ENCODE data around the gene ATP6V0C. TPM values are rescaled to one million over a fixed set of nuclear protein-coding genes. Genes with fewer than 3 reads are reported as not detected.
"Not testable (repeated sequence)": the region's sequence is repeated elsewhere in the genome, so short reads cannot be mapped to it uniquely, and the experiment has no call there.

ATP6V0C gene
- total RNA-seq, 2 experiments from 2014 or later, result 124 to 125 TPM

GRCh38 chr16:2472488-2472864 lies 41.3 kb upstream of the ATP6V0C start:
- Mint-ChIP-seq H3K27me3 (peaks cover 34% of the 10 kb centered on the region), H3K4me1 (peaks cover 24% of the 10 kb centered on the region), H3K9me3 (no peaks in the 10 kb centered on the region), H3K27ac (no peak overlapping the region), H3K36me3 (no peaks in the 10 kb centered on the region), H3K4me3 (peak overlapping the region; percentile 32)
- no peak for DNase-seq

GRCh38 chr16:2472885-2473445 lies 40.8 kb upstream of the ATP6V0C start:
- Mint-ChIP-seq H3K36me3 (no peaks in the 10 kb centered on the region), H3K4me3 (peak overlapping the region; percentile 72), H3K4me1 (peaks cover 24% of the 10 kb centered on the region), H3K27me3 (peaks cover 34% of the 10 kb centered on the region), H3K27ac (no peak overlapping the region), H3K9me3 (no peaks in the 10 kb centered on the region)
- no peak for DNase-seq

- H3K9me3 Mint-ChIP-seq, result no peaks in the 10 kb centered on the region
- peak; percentile 40 for DNase-seq
- peaks cover 29% of the 10 kb centered on the region for H3K27me3 Mint-ChIP-seq
- H3K4me1 Mint-ChIP-seq, result peaks cover 21% of the 10 kb centered on the region
- H3K4me3 Mint-ChIP-seq, result peak overlapping the region; percentile 72
- H3K36me3 Mint-ChIP-seq, result no peaks in the 10 kb centered on the region
- no peak overlapping the region for H3K27ac Mint-ChIP-seq
Observed at GRCh38 chr16:2473446-2473926, 40.3 kb upstream of the ATP6V0C start.

GRCh38 chr16:2473999-2474876 lies 39.5 kb upstream of the ATP6V0C start:
- Mint-ChIP-seq H3K9me3 (no peaks in the 10 kb centered on the region), H3K27ac (peak overlapping the region; percentile 78), H3K27me3 (peaks cover 22% of the 10 kb centered on the region), H3K36me3 (no peaks in the 10 kb centered on the region), H3K4me3 (peak overlapping the region; percentile 81), H3K4me1 (peaks cover 19% of the 10 kb centered on the region)
- peak; percentile 71 for DNase-seq

- DNase-seq, result peak; percentile 93
- peaks cover 19% of the 10 kb centered on the region for H3K4me1 Mint-ChIP-seq
- H3K27ac Mint-ChIP-seq, result peak within 1 kb of the TSS; percentile 78
- no peaks in the 10 kb centered on the region for H3K36me3 Mint-ChIP-seq
- H3K4me3 Mint-ChIP-seq, result peak within 1 kb of the TSS; percentile 81
- no peaks in the 10 kb centered on the region for H3K9me3 Mint-ChIP-seq
- H3K27me3 Mint-ChIP-seq, result peaks cover 16% of the 10 kb centered on the region
Observed at GRCh38 chr16:2474877-2475412, 38.8 kb upstream of the ATP6V0C start, which contains the start of gene TBC1D24. TBC1D24 (plus strand) TSS chr16:2475127; CDS start chr16:2496149, 21,022 bp downstream.

- H3K36me3 Mint-ChIP-seq, result no peaks in the 10 kb centered on the region
- H3K27me3 Mint-ChIP-seq, result peaks cover 8% of the 10 kb centered on the region
- no peak overlapping the region for H3K27ac Mint-ChIP-seq
- DNase-seq, result peak; percentile 67
- no peaks in the 10 kb centered on the region for H3K9me3 Mint-ChIP-seq
- peak overlapping the region; percentile 65 for H3K4me3 Mint-ChIP-seq
- peaks cover 19% of the 10 kb centered on the region for H3K4me1 Mint-ChIP-seq
Observed at GRCh38 chr16:2475413-2476344, 38.1 kb upstream of the ATP6V0C start.

GRCh38 chr16:2476345-2476720 lies 37.4 kb upstream of the ATP6V0C start:
- H3K27me3 Mint-ChIP-seq, result peaks cover 8% of the 10 kb centered on the region
- no peak overlapping the region for H3K27ac Mint-ChIP-seq

GRCh38 chr16:2476741-2477140 lies 37.0 kb upstream of the ATP6V0C start:
- Mint-ChIP-seq H3K27me3 (peaks cover 8% of the 10 kb centered on the region), H3K27ac (no peak overlapping the region), H3K4me3 (peak overlapping the region; percentile 65), H3K4me1 (peaks cover 19% of the 10 kb centered on the region), H3K36me3 (no peaks in the 10 kb centered on the region), H3K9me3 (no peaks in the 10 kb centered on the region)
- DNase-seq, result no peak

More at GRCh38 chr16:2476345-2476720, 37.4 kb upstream of the ATP6V0C start:
- Mint-ChIP-seq H3K4me1 (peaks cover 19% of the 10 kb centered on the region), H3K9me3 (no peaks in the 10 kb centered on the region), H3K4me3 (peak overlapping the region; percentile 65), H3K36me3 (no peaks in the 10 kb centered on the region)
- DNase-seq, result no peak

GRCh38 chr16:2477327-2477726 lies 36.4 kb upstream of the ATP6V0C start:
- no peak overlapping the region for H3K27ac Mint-ChIP-seq

GRCh38 chr16:2478279-2478678 lies 35.5 kb upstream of the ATP6V0C start:
- no peaks in the 10 kb centered on the region for H3K9me3 Mint-ChIP-seq
- no peak overlapping the region for H3K27ac Mint-ChIP-seq
- peaks cover 2% of the 10 kb centered on the region for H3K27me3 Mint-ChIP-seq

More at GRCh38 chr16:2477327-2477726, 36.4 kb upstream of the ATP6V0C start:
- Mint-ChIP-seq H3K36me3 (no peaks in the 10 kb centered on the region), H3K4me3 (no peak overlapping the region), H3K27me3 (peaks cover 8% of the 10 kb centered on the region), H3K9me3 (no peaks in the 10 kb centered on the region), H3K4me1 (peaks cover 19% of the 10 kb centered on the region)
- DNase-seq, result no peak

GRCh38 chr16:2479996-2480395 lies 33.8 kb upstream of the ATP6V0C start:
- not testable (repeated sequence) for H3K27me3 Mint-ChIP-seq, H3K9me3 Mint-ChIP-seq, DNase-seq, H3K4me3 Mint-ChIP-seq, H3K27ac Mint-ChIP-seq, H3K36me3 Mint-ChIP-seq
- H3K4me1 Mint-ChIP-seq, result peaks cover 14% of the 10 kb centered on the region

More at GRCh38 chr16:2478279-2478678, 35.5 kb upstream of the ATP6V0C start:
- peaks cover 16% of the 10 kb centered on the region for H3K4me1 Mint-ChIP-seq
- H3K36me3 Mint-ChIP-seq, result no peaks in the 10 kb centered on the region
- no peak for DNase-seq
- H3K4me3 Mint-ChIP-seq, result no peak overlapping the region

GRCh38 chr16:2480948-2481347 lies 32.8 kb upstream of the ATP6V0C start:
- Mint-ChIP-seq H3K27me3 (no peaks in the 10 kb centered on the region), H3K4me1 (peaks cover 14% of the 10 kb centered on the region), H3K27ac (no peak overlapping the region), H3K4me3 (no peak overlapping the region), H3K9me3 (no peaks in the 10 kb centered on the region), H3K36me3 (no peaks in the 10 kb centered on the region)
- DNase-seq, result no peak

GRCh38 chr16:2481676-2482075 lies 32.1 kb upstream of the ATP6V0C start:
- Mint-ChIP-seq H3K36me3 (no peaks in the 10 kb centered on the region), H3K27ac (no peak overlapping the region), H3K4me1 (peaks cover 12% of the 10 kb centered on the region), H3K4me3 (no peak overlapping the region), H3K27me3 (no peaks in the 10 kb centered on the region), H3K9me3 (no peaks in the 10 kb centered on the region)
- DNase-seq, result no peak

- peaks cover 12% of the 10 kb centered on the region for H3K4me1 Mint-ChIP-seq
- no peak for DNase-seq
- H3K36me3 Mint-ChIP-seq, result peaks cover 3% of the 10 kb centered on the region
- no peaks in the 10 kb centered on the region for H3K27me3 Mint-ChIP-seq
- no peak overlapping the region for H3K4me3 Mint-ChIP-seq
- peak overlapping the region; percentile 6 for H3K27ac Mint-ChIP-seq
- no peaks in the 10 kb centered on the region for H3K9me3 Mint-ChIP-seq
Observed at GRCh38 chr16:2482249-2482648, 31.5 kb upstream of the ATP6V0C start.
